Activated CD4-positive, alpha-beta T cell treated with anti-CD3 and anti-CD28 coated beads for 36 hours (primary cell): Measurements from ENCODE around the gene LIN7A. TPM values are rescaled to one million over a fixed set of nuclear protein-coding genes. Genes with fewer than 3 reads are reported as not detected.

ENCODE experiments used
- microRNA-seq: library from miRNA; unstranded; fragments of <30 nt; microRNA quantifications from one replicate; pipeline ENCODE4 v1.2.0, GENCODE V29; 2021; ENCODE audit warnings: borderline replicate concordance
- total RNA-seq, 2 experiments: library from RNA; stranded (reverse); gene quantifications; one replicate each; pipeline ENCODE4 v1.2.3, GENCODE V29; 2021

Gene LIN7A
- total RNA-seq, 2 experiments from 2014 or later = not detected

Small RNA genes within 50 kb of the gene (microRNA-seq; reads per million reads assigned to microRNA genes)
- gene MIR617 (not detected), gene MIR618 (not detected)

Other genes with a start within 250 kb of the LIN7A start
- gene MYF6, start 230.3 kb downstream of the LIN7A start, total RNA-seq = not detected
- gene MYF5, start 221.0 kb downstream of the LIN7A start, total RNA-seq = not detected
- not detected for gene ACSS3, start 140.1 kb upstream of the LIN7A start, total RNA-seq